NB4 (cell line): Measurements from ENCODE around the gene FBXO24.

ENCODE experiments used
- MYC ChIP-seq: IDR thresholded peaks from 2 replicates; pipeline ENCODE4 v1.6.1; 2011; ENCODE audit warnings: low read depth, low read length
- POLR2A ChIP-seq: IDR thresholded peaks from 2 replicates; pipeline ENCODE4 v1.6.1; 2011; ENCODE audit warnings: mild to moderate bottlenecking; ENCODE audit not compliant: insufficient read length; ENCODE audit errors: extremely low read depth
- TF ChIP-seq, protein P1 (sequence below): IDR thresholded peaks from one replicate; pipeline ENCODE4 v1.5.1; 2012; ENCODE audit warnings: low read depth, low read length
- TF ChIP-seq, protein P2 (sequence below): IDR thresholded peaks from 2 replicates; pipeline ENCODE4 v1.6.1; 2011; ENCODE audit warnings: low read depth, low read length

- TF ChIP-seq, protein P1, sequence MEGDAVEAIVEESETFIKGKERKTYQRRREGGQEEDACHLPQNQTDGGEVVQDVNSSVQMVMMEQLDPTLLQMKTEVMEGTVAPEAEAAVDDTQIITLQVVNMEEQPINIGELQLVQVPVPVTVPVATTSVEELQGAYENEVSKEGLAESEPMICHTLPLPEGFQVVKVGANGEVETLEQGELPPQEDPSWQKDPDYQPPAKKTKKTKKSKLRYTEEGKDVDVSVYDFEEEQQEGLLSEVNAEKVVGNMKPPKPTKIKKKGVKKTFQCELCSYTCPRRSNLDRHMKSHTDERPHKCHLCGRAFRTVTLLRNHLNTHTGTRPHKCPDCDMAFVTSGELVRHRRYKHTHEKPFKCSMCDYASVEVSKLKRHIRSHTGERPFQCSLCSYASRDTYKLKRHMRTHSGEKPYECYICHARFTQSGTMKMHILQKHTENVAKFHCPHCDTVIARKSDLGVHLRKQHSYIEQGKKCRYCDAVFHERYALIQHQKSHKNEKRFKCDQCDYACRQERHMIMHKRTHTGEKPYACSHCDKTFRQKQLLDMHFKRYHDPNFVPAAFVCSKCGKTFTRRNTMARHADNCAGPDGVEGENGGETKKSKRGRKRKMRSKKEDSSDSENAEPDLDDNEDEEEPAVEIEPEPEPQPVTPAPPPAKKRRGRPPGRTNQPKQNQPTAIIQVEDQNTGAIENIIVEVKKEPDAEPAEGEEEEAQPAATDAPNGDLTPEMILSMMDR, result no peak
- TF ChIP-seq POLR2A (no peak), MYC (no peak)
- TF ChIP-seq, protein P2, sequence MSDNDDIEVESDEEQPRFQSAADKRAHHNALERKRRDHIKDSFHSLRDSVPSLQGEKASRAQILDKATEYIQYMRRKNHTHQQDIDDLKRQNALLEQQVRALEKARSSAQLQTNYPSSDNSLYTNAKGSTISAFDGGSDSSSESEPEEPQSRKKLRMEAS, result no peak
Observed at GRCh38 chr7:100580466-100581283, 5.5 kb upstream of the FBXO24 start.
